Fibroblast of the aortic adventitia (primary cell): Measurements from ENCODE around the gene HECW1. TPM values are rescaled to one million over a fixed set of nuclear protein-coding genes. Genes with fewer than 3 reads are reported as not detected.

Experiments
- DNase-seq: peaks from one replicate; pipeline ENCODE4 v3.0.0-alpha.2; 2010; ENCODE audit warnings: low read depth
- H3K4me3 ChIP-seq: 2 replicates; pipeline ENCODE4 v1.5.1; 2011; ENCODE audit warnings: low read depth, mild to moderate bottlenecking, control low read depth, low read length, moderate library complexity
- CTCF ChIP-seq: IDR thresholded peaks from 2 replicates; pipeline ENCODE4 v1.5.1; 2011; ENCODE audit warnings: mild to moderate bottlenecking, low read length, control low read depth, inconsistent platforms; ENCODE audit not compliant: insufficient read depth
- total RNA-seq: library from RNA; depleted of rRNA; stranded (reverse); fragments of >200 nt; gene quantifications from 2 replicates; pipeline ENCODE4 v1.2.3, GENCODE V29; 2012; ENCODE audit warnings: low replicate concordance

The HECW1 gene
- total RNA-seq, 1 donor = 3.6 TPM

DNA sequence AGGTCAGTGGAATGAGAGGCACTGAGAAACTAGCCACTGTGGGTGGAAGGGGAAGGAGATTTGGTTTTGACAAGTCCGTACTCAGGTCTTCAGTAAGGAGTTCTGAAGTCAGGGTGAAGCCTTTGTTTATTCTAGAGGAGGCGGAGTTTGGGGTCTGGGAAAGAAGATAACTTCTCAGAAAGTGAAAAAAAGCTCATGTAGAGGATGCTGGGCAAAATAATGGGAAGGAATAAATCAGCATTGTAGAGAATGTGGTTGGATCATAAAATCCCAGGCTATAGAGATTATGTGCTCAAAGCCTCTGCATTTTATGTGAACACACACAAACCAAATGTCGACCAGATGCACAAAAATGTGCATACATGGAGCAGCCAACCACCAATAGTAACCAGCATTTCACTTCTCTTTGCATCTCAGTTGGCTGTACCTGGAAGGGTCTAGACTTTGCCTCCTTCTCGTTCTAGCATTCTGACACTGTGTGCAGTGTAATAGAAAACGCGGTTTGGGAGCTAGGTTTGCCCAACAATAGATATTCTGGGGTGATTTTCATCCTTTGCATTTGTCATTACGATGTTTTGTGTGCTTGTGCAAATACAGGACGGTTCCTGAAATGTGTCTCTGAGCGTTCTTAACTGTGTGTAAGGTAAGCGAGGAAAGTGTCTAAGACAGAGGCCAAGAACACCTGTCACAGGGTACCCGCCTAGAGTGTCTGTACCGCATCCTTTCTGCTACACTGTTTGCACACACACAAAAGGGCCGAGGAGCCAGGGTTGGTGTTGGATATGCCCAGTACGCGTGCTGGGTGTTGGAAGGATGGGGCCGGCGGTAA is 603 bp upstream of the HECW1 start:
- no peak for TF ChIP-seq CTCF
- DNase-seq = no peak
- H3K4me3 ChIP-seq = no peak overlapping the region

DNA sequence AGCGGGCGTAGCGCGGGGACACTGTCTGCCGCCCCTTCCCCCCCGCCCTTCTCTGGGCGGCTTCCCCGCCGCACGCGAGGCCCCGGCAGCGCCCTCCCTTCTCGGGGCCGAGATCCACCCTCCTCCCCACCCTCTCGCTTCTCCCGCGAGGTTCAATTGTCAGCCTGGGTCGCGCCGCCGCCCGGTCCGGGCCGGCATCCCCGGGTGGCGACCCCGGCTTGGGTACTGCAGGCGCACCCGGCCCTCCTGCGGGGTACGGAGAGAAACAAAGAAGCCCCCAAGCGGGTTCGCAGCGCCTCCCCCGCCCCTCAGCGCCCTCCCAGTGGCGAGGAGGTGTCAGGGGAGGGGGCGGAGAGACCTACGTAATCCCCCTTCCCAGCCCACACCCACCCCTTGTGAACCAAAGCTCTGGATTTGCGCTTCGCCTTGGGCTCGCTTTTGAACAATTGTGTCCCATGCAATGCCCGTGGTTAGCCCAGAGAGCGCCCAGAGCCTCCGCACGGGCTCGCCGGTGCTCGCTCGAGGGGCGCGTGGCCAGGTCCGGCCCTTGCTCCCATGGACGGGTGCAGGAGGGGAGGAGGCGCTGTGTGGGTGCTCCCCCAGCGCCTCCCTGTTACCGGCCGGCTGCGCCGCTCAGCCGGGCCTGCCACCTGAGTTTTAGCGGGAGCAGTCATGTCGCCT is 634 bp downstream of the HECW1 start:
- DNase-seq = peak; percentile 34
- H3K4me3 ChIP-seq = peak overlapping the region; percentile 28
- TF ChIP-seq CTCF = no peak

DNA sequence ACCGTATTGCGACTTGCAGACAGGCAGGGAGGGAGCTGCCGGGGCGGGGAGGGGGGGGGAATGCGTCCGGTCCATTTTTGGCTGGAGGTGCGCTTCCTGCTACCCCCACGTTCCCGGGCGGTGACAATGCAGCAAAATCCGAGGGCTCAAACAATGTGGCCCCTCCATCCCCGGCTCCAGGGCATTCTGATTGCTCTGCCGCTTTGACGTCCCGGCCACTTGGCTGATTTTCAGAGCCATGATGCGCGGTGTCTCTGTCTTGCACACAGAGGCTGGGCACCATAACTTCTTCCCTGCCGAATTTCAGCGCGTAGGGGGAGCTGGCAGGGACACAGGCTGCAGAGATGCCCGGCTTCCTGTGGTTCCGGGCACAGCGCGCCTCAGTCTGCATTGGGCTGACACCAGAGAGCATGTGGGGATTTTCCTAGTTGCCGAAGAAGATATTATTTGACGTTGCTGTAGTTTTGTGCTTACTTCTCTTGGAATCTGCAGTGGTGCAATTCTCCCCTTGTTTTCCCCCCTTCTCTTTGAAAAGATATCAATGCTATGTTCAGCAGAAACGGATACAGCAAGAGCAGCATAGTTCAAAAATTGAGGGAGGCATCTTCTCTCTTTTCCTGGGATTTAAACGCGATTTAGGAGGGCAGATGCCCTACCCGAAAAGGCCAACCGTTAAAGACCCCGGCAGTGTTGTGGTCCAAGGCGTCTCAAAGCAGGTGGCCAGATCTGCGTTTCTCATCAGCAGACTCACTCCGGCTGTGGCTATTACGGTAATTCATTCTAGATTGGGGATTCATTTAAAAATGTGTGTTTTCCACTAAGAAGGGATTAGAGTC is 1.4 kb downstream of the HECW1 start:
- H3K4me3 ChIP-seq = no peak overlapping the region
- no peak for TF ChIP-seq CTCF
- peak; percentile 9 for DNase-seq

- no peak overlapping the region for H3K4me3 ChIP-seq
- TF ChIP-seq CTCF = no peak
- no peak for DNase-seq
These were observed 2.0 kb downstream of the HECW1 start for GRCh38 chr7:43114458-43114780.

- TF ChIP-seq CTCF = no peak
- no peak overlapping the region for H3K4me3 ChIP-seq
- no peak for DNase-seq
These were observed 4.0 kb downstream of the HECW1 start for GRCh38 chr7:43116451-43116850.

DNA sequence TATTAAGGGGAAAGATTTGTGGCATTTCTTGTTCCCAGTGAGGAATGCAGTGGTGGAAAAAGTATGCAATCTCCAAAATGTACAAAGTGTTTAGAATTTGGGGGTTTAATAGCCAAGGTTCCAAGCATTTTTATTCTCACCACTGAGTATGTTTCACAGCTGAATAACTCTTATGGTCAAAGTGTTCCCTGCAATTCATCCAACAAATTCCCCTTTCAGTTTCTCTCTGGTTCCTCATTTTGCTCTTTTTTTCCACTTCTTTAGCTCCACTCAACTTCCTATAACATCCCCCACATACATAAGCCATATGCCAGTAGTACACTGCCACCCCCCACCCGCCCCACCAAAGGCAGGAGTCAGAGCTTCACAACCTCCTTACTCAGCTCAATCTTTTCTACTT is 4.6 kb downstream of the HECW1 start:
- peak; percentile 4 for DNase-seq
- no peak for TF ChIP-seq CTCF
- H3K4me3 ChIP-seq = no peak overlapping the region
